Measurements from ENCODE around the gene UBXN11.

- TF ChIP-seq CTCF (IDR thresholded peaks at IDR 0.05 in 4 of 5, conservative IDR thresholded peaks at IDR 0.05 in 1 of 5) (no peak), POLR2A (IDR thresholded peaks at IDR 0.05) (no peak)
These were observed 47.4 kb downstream of the UBXN11 start for GRCh38 chr1:26259005-26259404.
